ENCODE data around the gene HAUS5.

GRCh38 chr19:35613574-35613973 lies 1.0 kb downstream of the HAUS5 start:
- no peak for TF ChIP-seq CTCF (IDR thresholded peaks at IDR 0.05)
- no peak for TF ChIP-seq EZH2 (IDR thresholded peaks at IDR 0.05)
